CD4-positive, alpha-beta T cell (primary cell): ENCODE measurements around the gene IQCE. TPM values are rescaled to one million over a fixed set of nuclear protein-coding genes. Genes with fewer than 3 reads are reported as not detected.
A peak's percentile ranks its signal among the peaks of the same experiment; 100 is the strongest.

Experiments
- ATAC-seq: fragments of 200-7000 bp; cut with Tn5 transposase; one replicate; pipeline ENCODE4 v1.10.0; 2022; ENCODE audit warnings: mild to moderate bottlenecking; ENCODE audit not compliant: poor library complexity
- CTCF ChIA-PET: fragments of 350-600 bp; sonication (Branson Sonifier 250); formaldehyde crosslinking; loops from one replicate; lab custom pipeline; 2021; ENCODE audit warnings: antibody characterized with exemption, inconsistent platforms; lab: Charles Lee
- POLR2A ChIA-PET: fragments of 350-600 bp; sonication (Branson Sonifier 250); formaldehyde crosslinking; loops from one replicate; lab custom pipeline; 2021; ENCODE audit warnings: antibody characterized with exemption, inconsistent platforms; lab: Charles Lee
- DNase-seq, 14 experiments: peaks; one replicate each; pipeline ENCODE4 v3.0.0-alpha.2; 2013 to 2020; ENCODE audit warnings: mixed read lengths in 2 of 14
- H3K27ac ChIP-seq, 2 donors: one replicate each; pipeline versions ENCODE4 v1.5.1 to v1.7.0; 2013; ENCODE audit warnings: low read length in 2 of 2, low read depth in 1 of 2, mild to moderate bottlenecking in 1 of 2
- H3K27me3 ChIP-seq, 2 experiments: 1 replicate in 1 of 2; 2 replicates in 1 of 2; pipeline versions ENCODE4 v1.6.1 to v1.7.0; 2013; ENCODE audit warnings: low read length in 2 of 2, control low read depth in 1 of 2, mild to moderate bottlenecking in 1 of 2, moderate library complexity in 1 of 2; ENCODE audit not compliant: insufficient read depth in 2 of 2, control insufficient read depth in 1 of 2
- H3K36me3 ChIP-seq: one replicate; pipeline ENCODE4 v1.6.1; 2013; ENCODE audit warnings: low read length, control low read depth; ENCODE audit not compliant: insufficient read depth
- H3K4me1 ChIP-seq: one replicate; pipeline ENCODE4 v1.6.1; 2013; ENCODE audit warnings: low read length, control low read depth; ENCODE audit not compliant: insufficient read depth
- H3K4me3 ChIP-seq: one replicate; pipeline ENCODE4 v1.5.1; 2013; ENCODE audit warnings: mild to moderate bottlenecking, low read length, moderate library complexity
- H3K9me3 ChIP-seq, 2 experiments: 1 replicate in 1 of 2; 2 replicates in 1 of 2; pipeline versions ENCODE4 v1.6.1 to v1.7.0; 2013; ENCODE audit warnings: low read length in 2 of 2, mild to moderate bottlenecking in 2 of 2, control low read depth in 1 of 2, moderate library complexity in 1 of 2; ENCODE audit not compliant: control insufficient read depth in 1 of 2, insufficient read depth in 1 of 2
- H3K27ac Mint-ChIP-seq: one replicate; pipeline ENCODE4 v1.8.0; 2020; ENCODE audit warnings: mixed read lengths
- H3K27me3 Mint-ChIP-seq: one replicate; pipeline ENCODE4 v1.8.0; 2021; ENCODE audit warnings: mixed read lengths
- H3K36me3 Mint-ChIP-seq: one replicate; pipeline ENCODE4 v1.8.0; 2021; ENCODE audit warnings: low read depth, mixed read lengths
- H3K4me1 Mint-ChIP-seq: one replicate; pipeline ENCODE4 v1.8.0; 2021; ENCODE audit warnings: low read depth, mixed read lengths
- H3K4me3 Mint-ChIP-seq: one replicate; pipeline ENCODE4 v1.8.0; 2020; ENCODE audit warnings: mild to moderate bottlenecking, mixed read lengths
- H3K9me3 Mint-ChIP-seq: one replicate; pipeline ENCODE4 v1.8.0; 2020; ENCODE audit warnings: mixed read lengths
- CTCF ChIP-seq: fragments of 200-600 bp; IDR thresholded peaks from one replicate; pipeline ENCODE4 v1.8.0; 2022; ENCODE audit warnings: antibody characterized with exemption, mild to moderate bottlenecking
- intact Hi-C, 2 experiments: fragments of 100-400 bp; cut with DNase I in 1 of 2; cut with micrococcal nuclease in 1 of 2; formaldehyde crosslinking; loops; one replicate each; pipeline versions ENCODE4 v1.15.1 to v1.9.0; 2023 to 2025; cut with DNase I, micrococcal nuclease
- total RNA-seq, 174 experiments: library from RNA in 2 of 174; stranded (reverse) in 2 of 174; gene quantifications; one replicate each; pipeline ENCODE4 v1.2.3 and lab custom pipeline; 2021 to 2026

Gene IQCE
- total RNA-seq, 2 experiments from 2014 or later: 4.3 to 5.6 TPM

- Mint-ChIP-seq H3K4me1 (peaks cover 37% of the 10 kb centered on the region), H3K9me3 (no peaks in the 10 kb centered on the region), H3K36me3 (peaks cover 30% of the 10 kb centered on the region), H3K27ac (peak within 1 kb of the TSS; percentile 84), H3K27me3 (no peaks in the 10 kb centered on the region), H3K4me3 (peak within 1 kb of the TSS; percentile 95)
- ATAC-seq: peak; percentile 63
- Histone ChIP-seq H3K36me3 (peaks cover 25% of the 10 kb centered on the region), H3K27ac (peak within 1 kb of the TSS; percentile 36 to 88), H3K27me3 (no peaks in the 10 kb centered on the region), H3K4me3 (peak within 1 kb of the TSS; percentile 99), H3K4me1 (peaks cover 51% of the 10 kb centered on the region), H3K9me3 (no peaks in the 10 kb centered on the region)
- intact Hi-C loops: loop anchor here (1.0 kb wide), 3 partner anchors 9 to 36 kb away; partner anchors contain the start of gene BRAT1 (in 1 of the 2)
- POLR2A ChIA-PET: interaction anchor here (0.8 to 12.9 kb wide), 4 partner anchors 9 to 12 kb away, joined by 3 to 218 read pairs (median 8); no protein-coding TSS in a partner anchor
- CTCF ChIA-PET: no interaction called here
- no peak for TF ChIP-seq CTCF
- peak; percentile 63 to 94 (median 84) for DNase-seq
These were observed 39.5 kb upstream of the IQCE start, which contains the start of gene LFNG for GRCh38 chr7:2519119-2519930. Gene LFNG (plus strand): TSS chr7:2519774. CDS start chr7:2519862, 88 bp downstream.

- peak overlapping the region; percentile 99 for H3K4me3 ChIP-seq
- ATAC-seq: no peak
- Mint-ChIP-seq H3K27ac (peak overlapping the region; percentile 84), H3K4me1 (peaks cover 37% of the 10 kb centered on the region), H3K4me3 (peak overlapping the region; percentile 95), H3K9me3 (no peaks in the 10 kb centered on the region), H3K27me3 (no peaks in the 10 kb centered on the region), H3K36me3 (peaks cover 30% of the 10 kb centered on the region)
- intact Hi-C loops: loop anchor here (5.0 to 10.0 kb wide), 4 partner anchors 43 to 1285 kb away; partner anchors contain the start of genes GRIFIN (in 1 of the 2), SNX8 (in 1 of the 2), TTYH3 (in 1 of the 2) and UNCX (in 1 of the 2)
- peaks cover 35% of the 10 kb centered on the region for H3K36me3 ChIP-seq
- ChIA-PET CTCF (interaction anchor here (0.6 to 1.0 kb wide), 2 partner anchors 11 to 25 kb away, joined by 3 read pairs; no protein-coding TSS in a partner anchor), POLR2A (interaction anchor here (0.8 to 12.9 kb wide), 4 partner anchors 8 to 47 kb away, joined by 4 to 218 read pairs (median 6); no protein-coding TSS in a partner anchor)
- H3K27me3 ChIP-seq: no peaks in the 10 kb centered on the region
- peaks cover 59% of the 10 kb centered on the region for H3K4me1 ChIP-seq
- TF ChIP-seq CTCF: no peak
- peak in 4 of 14 experiments; percentile 28 to 60 (median 48) for DNase-seq
- peak overlapping the region; percentile 36 to 88 for H3K27ac ChIP-seq
- no peaks in the 10 kb centered on the region for H3K9me3 ChIP-seq
These were observed 38.5 kb upstream of the IQCE start for GRCh38 chr7:2520131-2520760.

GRCh38 chr7:2520761-2521290 is 38.0 kb upstream of the IQCE start:
- intact Hi-C loops: loop anchor here (5.0 to 10.0 kb wide), 4 partner anchors 44 to 1286 kb away; partner anchors contain the start of genes GRIFIN (in 1 of the 2), SNX8 (in 1 of the 2), TTYH3 (in 1 of the 2) and UNCX (in 1 of the 2)
- Histone ChIP-seq H3K4me1 (peaks cover 64% of the 10 kb centered on the region), H3K36me3 (peaks cover 40% of the 10 kb centered on the region), H3K27ac (peak overlapping the region; percentile 36 to 88), H3K27me3 (no peaks in the 10 kb centered on the region), H3K9me3 (no peaks in the 10 kb centered on the region), H3K4me3 (peak overlapping the region; percentile 99)
- peak overlapping the region; percentile 95 for H3K4me3 Mint-ChIP-seq
- TF ChIP-seq CTCF: no peak
- no peak for ATAC-seq
- H3K9me3 Mint-ChIP-seq: no peaks in the 10 kb centered on the region
- H3K36me3 Mint-ChIP-seq: peaks cover 33% of the 10 kb centered on the region
- DNase-seq: peak in 1 of 14 experiments; percentile 30
- ChIA-PET CTCF (interaction anchor here (0.6 to 1.8 kb wide), 3 partner anchors 10 to 26 kb away, joined by 3 to 6 read pairs (median 3); no protein-coding TSS in a partner anchor), POLR2A (interaction anchor here (0.8 to 12.9 kb wide), 4 partner anchors 8 to 46 kb away, joined by 4 to 218 read pairs (median 6); no protein-coding TSS in a partner anchor)
- no peaks in the 10 kb centered on the region for H3K27me3 Mint-ChIP-seq
- peak overlapping the region; percentile 84 for H3K27ac Mint-ChIP-seq
- peaks cover 40% of the 10 kb centered on the region for H3K4me1 Mint-ChIP-seq
